Hematopoietic multipotent progenitor cell treated with erythropoietin and hydrocortisone succinate and interleukin-3 and kit ligand, for 17 days (in vitro differentiated cells): Measurements from ENCODE around the gene PGAM5.

Experiments
- DNase-seq: peaks from one replicate; pipeline ENCODE4 v3.0.0-alpha.2; 2015; ENCODE audit warnings: low spot score

The PGAM5 gene

GRCh38 chr12:132710405-132711079, at the start of gene PGAM5:
PGAM5 (plus strand) TSS chr12:132710842; CDS start chr12:132710877, 35 bp downstream.
- DNase-seq: peak; percentile 85

GRCh38 chr12:132660996-132661395, 49.6 kb upstream of the PGAM5 start:
- no peak for DNase-seq

GRCh38 chr12:132661972-132662371, 48.7 kb upstream of the PGAM5 start:
- DNase-seq: no peak

- DNase-seq: no peak
Measured at GRCh38 chr12:132662901-132663755, 47.5 kb upstream of the PGAM5 start.

GRCh38 chr12:132664206-132665148, 46.2 kb upstream of the PGAM5 start:
- no peak for DNase-seq

- DNase-seq: no peak
Measured at GRCh38 chr12:132665149-132665491, 45.5 kb upstream of the PGAM5 start.

GRCh38 chr12:132665794-132666193, 44.8 kb upstream of the PGAM5 start:
- DNase-seq: no peak

- no peak for DNase-seq
Measured at GRCh38 chr12:132668191-132669088, 42.2 kb upstream of the PGAM5 start.

GRCh38 chr12:132669166-132669879, 41.3 kb upstream of the PGAM5 start:
- DNase-seq: no peak

GRCh38 chr12:132672116-132672515, 38.5 kb upstream of the PGAM5 start:
- no peak for DNase-seq

GRCh38 chr12:132672678-132673077, 38.0 kb upstream of the PGAM5 start:
- DNase-seq: no peak

- no peak for DNase-seq
Measured at GRCh38 chr12:132673288-132674179, 37.1 kb upstream of the PGAM5 start.

GRCh38 chr12:132674561-132674960, 36.1 kb upstream of the PGAM5 start:
- DNase-seq: no peak

GRCh38 chr12:132675757-132676432, 34.7 kb upstream of the PGAM5 start:
- DNase-seq: no peak

- DNase-seq: no peak
Measured at GRCh38 chr12:132677492-132677891, 33.1 kb upstream of the PGAM5 start.

GRCh38 chr12:132685400-132685799, 25.2 kb upstream of the PGAM5 start:
- no peak for DNase-seq

GRCh38 chr12:132686825-132687210, 23.8 kb upstream of the PGAM5 start:
- no peak for DNase-seq

- DNase-seq: peak; percentile 70
Measured at GRCh38 chr12:132687211-132688164, 23.2 kb upstream of the PGAM5 start, which contains the start of the genes POLE and PXMP2. POLE (minus strand) TSS chr12:132687342; CDS start chr12:132687315, 27 bp downstream. PXMP2 (plus strand) TSS chr12:132687587; CDS start chr12:132687671, 84 bp downstream.
